HG02763 (cell line): ENCODE measurements around the gene TOPAZ1.

Experiments
- ATAC-seq: cut with Tn5 transposase; IDR thresholded peaks from one replicate; pipeline ENCODE4 v1.9.1; 2021; ENCODE audit warnings: mild to moderate bottlenecking, moderate library complexity; ENCODE audit not compliant: unreplicated experiment

The TOPAZ1 gene

DNA sequence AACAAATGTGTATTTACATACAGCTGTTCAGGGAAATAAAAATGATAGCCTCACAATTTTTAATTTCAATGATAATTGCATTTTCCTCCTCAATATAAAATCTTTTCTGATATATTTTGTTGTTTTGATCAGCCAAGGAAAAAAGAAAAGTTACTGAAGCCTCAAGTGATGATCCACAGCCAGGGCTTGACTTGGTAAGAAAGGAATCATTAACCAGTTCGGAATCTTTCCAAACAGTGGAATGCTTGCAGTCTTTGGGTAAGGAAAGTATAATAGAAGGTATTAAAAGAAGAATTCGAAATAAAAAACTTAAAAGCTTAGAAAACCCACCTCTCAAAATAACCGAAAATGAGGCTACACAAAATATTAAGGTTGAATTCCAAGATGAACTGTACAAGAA is 1.0 kb downstream of the TOPAZ1 start:
- no peak for ATAC-seq

DNA sequence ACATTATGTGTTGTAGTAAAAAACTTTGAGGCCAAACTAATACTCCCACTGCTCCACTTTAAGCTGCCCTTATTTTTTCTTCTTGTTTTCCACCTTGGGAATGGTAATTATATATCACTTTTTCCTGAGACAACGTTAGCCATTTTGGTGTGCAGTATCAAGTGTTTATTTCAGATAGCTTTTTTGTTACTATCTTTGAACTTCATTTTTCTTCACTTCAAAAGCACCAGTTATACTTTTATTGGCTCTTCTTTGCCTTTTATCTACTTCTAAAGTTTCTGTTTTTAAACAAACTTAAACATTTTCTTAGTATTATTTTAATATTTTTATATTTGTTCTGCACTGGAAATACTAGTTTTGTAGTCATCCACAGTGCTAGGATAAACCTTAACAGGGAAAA is 6.5 kb downstream of the TOPAZ1 start:
- ATAC-seq: no peak

DNA sequence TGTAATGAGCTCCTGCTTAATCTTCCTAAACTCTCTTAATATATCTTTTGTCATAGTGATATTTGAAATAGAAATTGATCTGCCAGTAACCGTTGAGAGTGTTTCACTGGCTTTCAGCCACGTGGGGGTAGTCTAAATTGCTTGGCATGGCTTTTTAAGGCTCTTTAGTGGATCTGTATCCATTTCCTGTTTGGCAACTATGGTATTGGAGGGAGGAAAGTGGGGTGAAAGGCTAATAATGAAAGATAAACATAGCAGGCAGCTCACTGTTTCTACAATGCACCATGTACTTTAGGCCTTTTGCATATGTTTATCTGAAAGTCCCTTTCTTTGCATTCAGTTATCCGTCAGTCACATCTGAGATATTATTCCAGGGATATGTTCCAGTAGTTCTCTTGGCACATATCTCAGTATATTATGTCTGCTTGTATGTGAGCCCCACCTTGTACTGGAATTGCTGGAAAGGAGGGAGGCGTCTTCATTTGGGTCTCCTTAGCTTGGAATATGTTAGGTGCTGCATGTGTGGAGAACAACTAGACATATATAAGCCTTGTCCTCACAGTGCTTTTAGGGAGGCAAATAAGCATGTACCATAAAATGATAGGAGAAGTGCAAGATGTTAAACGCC is 10.8 kb downstream of the TOPAZ1 start:
- ATAC-seq: no peak

DNA sequence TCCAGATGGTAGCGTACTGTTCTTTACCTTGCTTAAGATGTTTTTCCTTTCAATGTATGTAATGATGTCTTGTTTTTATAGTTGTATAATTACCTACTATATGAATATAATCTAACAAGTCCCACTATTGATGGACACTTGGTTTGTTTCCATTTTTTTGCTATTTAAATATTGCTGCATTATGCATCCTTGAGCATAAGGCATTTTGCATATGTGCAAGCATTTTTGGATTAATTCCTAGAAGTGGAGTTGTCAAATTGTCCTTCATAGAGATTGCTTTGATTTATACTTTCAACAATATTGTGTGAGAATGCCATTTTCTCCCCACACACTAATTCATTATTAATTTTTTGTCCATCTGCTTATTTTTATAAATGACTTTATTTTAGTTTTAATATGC is 17.7 kb downstream of the TOPAZ1 start:
- ATAC-seq: no peak

DNA sequence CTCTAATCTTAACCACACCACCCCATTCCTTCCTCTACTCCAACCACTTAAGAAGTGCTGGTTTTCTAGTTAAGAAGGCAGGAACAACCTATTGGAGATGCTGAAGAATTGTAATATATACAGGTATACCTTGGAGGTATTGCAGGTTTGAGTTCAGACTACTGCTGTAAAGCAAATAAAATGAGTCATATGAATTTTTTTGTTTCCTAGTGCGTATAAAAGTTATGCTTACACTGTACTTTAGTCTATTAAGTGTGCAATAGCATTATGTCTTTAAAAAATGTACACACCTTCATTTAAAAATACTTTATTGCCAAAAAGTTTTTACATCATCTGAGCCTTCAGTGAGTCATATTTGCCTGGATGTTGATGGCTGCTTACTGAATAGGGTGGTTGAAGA is 22.5 kb downstream of the TOPAZ1 start:
- no peak for ATAC-seq

DNA sequence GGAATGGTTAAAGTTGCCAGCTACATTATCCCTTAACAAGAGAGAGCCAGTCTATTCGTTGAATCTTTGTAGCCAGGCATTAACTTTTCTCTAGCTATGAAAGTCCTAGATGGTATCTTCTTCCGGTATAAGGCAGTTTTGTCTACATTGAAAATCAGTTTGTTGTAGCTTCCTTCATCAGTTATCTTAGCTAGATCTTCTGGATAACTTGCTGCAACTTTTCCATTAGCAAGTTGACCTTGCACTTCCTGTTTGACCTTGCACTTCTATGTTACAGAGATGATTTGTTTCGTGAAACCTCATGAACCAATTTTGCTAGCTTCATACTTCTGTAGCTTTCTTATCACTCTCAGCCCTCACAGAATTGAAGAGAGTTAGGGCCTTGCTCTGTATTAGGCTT is 24.1 kb downstream of the TOPAZ1 start:
- ATAC-seq: no peak

DNA sequence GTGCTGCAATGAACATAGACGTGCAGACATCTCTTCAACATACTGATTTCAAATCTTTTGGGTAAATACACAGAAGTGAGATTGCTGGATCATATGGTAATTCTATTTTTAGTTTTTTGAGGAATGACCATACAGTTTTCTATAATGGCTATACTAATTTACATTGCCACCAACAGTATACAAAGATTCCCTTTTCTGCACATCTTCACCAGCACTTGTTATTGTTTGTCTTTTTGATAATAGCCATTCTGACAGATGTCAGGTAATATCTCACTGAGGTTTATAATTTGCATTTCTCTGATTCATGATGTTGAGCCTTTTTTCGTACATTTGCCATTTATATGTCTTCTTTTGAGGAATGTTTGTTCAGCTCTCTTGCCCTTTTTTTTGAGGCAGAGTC is 30.5 kb downstream of the TOPAZ1 start:
- no peak for ATAC-seq

DNA sequence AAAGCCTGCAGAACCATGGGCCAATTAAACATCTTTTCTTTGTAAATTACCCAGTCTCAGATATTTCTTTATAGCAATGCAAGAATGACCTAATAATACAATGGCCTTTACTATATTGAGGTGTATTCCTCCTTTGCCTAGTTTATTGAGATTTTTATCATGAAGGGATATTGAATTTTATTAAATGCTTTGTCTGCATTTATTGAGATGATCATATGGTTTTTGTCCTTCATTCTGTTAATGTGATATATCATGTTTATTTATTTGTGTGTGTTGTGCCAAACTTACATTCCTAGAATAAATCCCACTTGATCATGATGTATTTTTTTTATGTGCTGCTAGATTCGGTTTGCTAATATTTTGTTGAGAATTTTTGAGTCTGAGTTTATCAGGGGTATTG is 36.2 kb downstream of the TOPAZ1 start:
- no peak for ATAC-seq

DNA sequence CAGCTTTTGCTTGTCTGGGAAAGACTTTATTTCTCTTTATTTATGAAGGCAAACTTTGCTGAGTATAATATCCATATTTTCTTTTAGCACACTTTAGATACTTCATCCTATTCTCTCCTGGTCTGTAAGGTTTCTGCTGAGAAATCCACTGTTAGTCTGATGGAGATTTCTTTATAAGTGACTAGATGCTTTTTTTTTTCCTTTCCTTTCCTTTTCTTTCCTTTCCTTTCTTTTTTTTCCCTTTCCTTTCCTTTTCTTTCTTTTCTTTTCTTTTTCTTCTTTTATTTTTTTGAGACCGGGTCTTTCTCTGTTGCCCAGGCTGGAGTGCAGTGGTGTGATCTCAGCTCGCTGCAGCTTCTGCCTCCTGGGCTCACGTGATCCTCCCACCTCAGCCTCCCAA is 38.4 kb downstream of the TOPAZ1 start:
- ATAC-seq: no peak

DNA sequence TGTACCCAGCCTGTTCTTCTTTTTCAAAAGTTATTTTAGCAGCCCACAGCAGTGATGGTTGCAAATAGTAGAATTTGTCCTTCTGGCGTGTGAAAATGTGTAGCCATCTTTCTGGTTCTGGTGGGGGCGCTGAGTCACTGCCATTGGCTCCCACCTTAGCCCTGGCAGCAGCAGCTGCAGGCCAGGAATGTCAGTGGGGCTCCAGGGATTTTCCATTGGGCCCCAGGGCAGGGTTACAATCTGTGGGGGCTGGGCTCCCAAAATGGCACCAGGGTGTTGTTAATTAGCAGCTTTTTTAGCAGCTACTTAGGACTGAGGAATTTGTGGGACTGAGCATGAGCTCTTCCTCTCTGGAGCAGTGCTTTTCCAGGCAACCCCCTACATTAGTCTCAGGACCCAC is 38.9 kb downstream of the TOPAZ1 start:
- ATAC-seq: no peak

DNA sequence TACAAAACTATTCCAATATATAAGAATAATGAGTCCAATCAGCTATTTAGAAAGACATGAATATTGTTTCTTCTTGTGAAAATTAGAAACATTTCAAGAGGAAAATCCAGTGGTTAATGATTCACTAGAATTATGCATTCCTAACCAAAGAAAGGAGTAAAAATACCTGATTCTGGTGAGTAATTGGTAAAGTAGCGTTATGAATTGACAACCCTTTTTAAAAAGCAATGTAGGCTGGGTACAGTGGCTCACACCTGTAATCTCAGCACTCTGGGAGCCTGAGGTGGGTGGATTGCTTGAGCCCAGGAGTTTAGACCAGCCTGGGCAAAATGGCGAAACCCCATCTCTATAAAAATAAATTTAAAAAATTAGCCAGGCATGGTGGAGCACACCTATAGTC is 43.3 kb downstream of the TOPAZ1 start:
- no peak for ATAC-seq

DNA sequence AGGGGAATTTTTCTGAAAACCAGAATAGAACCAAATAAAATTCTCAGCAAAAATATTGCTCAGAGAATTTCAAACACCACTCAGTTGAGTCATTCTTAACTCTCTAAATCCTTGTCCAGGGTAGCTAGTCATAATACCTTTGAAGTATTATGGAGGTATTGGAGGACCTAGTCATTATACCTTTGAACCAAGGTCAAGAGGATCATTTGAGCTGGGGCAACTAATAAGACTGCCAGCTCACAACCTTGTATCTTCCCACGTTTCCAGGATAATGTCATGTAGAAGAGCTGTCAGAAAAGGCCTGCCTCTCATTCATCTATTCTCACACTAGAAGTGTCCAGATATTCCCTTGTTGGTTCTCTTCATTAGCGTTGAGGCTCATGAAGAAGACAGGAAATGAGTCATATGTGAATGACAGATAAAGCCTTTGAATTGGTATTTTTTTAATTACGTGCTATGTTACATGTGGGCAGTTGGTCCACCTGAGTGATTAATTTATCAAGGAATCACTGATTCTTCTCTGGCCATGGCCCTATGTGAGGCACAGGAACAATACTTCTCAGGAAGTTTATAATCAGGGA is 48.3 kb downstream of the TOPAZ1 start:
- no peak for ATAC-seq

DNA sequence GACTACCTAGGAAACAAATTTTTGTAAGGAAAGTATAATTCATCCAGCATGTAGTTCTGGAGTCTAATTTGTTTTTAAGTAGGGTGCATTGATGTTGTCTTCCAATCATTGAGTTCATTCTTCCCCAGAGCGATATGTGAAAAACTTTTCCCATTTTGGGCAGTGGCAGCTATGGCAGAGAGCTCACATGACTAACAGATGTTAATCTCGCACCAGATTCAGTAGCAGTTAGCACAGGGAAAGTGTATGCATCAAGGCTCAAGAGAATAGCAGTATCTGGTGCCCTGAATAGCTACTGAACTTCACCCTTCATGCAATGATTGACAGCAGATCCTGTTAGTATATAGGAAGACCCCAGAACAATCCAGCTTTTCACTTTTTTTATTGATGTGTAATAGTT is 50.6 kb downstream of the TOPAZ1 start:
- no peak for ATAC-seq

DNA sequence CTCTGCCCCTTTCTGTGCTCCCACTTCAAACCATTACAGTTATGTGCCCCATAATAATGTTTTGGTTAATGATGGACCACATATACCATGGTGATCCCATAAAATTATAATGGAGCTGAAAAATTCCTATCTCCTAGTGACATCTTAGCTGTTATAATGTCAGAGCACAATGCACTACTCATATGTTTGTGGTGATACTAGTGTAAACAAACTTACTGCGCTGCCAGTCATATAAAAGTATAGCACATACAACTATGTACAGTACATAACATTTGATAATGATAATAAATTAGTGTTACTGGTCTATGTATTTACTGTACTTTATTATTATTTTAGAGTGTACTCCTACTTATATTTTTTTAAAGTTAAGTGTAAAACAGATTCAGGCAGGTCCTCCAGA is 51.3 kb downstream of the TOPAZ1 start:
- ATAC-seq: no peak

DNA sequence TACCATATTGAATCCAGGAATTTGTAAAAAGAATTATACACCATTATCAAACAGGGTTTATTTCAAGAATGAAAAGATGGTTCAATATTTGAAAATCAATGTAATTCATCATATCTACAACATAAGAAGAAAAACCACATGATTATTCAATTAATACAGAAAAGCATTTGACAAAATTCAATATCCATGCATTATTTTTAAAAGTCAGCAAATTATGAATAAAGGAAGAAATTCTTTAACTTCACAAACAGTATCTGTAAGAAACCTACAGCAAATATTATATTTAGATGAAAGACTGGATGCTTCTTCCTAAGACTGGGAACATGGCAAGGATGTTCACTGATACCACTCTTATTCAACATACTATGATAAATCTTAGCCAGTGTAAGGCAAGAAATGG is 55.6 kb downstream of the TOPAZ1 start:
- no peak for ATAC-seq

DNA sequence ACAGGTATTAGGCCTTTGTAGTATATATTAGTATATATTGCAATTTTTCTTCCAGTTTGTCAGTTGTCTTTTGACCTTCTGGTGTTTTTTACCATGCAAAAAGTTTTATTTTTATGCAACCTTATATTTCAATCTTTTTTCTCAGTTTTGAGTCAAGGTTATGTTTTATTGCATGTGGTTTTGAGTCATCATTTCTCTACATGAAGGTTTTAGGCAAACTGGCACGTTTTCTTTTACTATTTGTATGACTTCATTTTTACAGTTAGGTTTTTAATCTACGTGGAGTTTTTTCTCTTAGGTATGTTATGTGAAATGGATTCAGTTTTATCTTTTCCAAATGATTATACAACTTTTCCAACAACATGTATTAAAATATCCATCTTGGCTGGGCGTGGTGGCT is 60.1 kb downstream of the TOPAZ1 start:
- no peak for ATAC-seq

DNA sequence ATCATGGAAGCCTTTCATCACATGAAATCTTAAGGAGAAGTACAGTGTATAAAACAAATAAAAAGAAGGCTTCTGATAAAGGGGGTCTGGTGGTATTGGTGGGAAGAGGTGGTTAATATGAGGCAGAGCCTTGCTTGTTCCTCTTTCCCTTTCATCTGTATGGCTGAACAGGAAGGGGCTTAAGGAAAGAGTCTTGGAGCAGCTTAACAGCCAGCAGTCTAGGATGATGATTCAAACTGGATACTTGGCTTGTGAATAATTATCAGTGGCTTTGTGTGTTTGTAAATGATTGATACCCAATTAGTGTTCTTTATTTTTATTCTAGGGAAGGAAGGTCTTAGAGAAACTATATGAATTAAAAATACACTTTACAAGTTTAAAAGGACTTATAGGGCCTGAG is 67.8 kb downstream of the TOPAZ1 start:
- no peak for ATAC-seq

DNA sequence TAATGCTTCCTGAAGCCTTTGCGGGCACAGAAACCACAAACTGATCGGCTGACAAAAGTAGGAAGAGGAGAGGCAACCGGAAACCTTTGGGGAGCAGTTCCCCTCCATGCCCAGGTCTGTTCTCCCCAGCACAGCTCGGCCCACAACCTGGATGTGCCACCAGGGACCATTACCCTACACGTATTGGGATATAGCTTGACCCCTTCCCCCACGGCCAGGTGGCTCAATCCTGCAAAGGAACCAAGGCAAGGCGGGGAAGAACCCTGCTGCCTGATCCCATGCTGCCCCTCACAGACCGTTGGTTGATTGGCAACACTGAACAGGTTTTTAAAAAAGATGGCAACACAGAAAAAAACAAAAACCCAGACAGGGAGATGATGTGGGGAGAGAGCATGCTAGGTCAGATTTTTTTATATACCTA is 77.2 kb downstream of the TOPAZ1 start:
- ATAC-seq: no peak

DNA sequence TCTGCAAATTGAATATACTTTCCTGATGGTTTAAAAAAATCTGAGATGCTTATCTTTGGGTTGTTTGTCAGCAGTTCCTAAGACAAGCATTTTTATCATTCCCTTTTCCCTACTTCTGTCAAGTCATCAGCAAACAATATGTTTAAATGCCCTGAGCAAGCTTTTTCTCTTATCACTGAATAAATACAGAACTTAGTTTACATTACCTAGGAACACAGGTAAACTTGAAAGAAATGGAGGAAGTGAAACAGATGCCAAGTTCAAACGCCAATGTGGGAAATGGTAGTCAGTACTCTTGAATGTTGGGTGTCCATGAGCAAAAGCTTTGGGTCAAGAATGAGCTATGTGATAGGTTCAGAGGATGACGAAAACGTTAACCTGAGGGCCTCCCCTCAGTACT is 79.6 kb downstream of the TOPAZ1 start:
- no peak for ATAC-seq

DNA sequence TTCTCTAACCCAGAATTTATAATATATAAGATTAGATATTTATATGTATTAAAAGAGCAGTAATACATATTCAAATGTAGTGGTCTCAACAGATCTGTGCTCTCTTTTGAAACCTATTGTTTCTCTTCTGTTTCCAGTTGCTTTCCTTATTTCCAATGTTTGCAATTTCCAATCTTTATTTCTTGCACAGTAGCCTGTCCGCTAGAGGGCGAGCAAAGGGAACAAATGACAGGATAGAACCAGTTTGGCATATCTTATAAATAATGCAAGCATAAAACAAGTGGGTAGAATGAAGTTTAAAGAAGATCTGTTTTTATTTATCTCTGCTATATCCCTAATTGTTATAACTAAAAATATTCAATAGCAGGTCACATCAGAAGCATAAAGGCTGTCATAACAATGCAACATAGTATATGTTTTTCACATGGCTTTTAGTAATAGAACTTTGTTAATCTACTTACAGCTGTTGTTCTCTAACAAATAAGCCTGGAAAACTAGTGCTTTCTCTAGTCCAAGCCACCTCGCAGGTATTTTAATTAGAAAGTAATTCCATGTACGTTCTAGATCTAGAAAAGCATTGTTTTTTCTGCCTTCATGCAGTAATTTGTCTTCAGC is 81.8 kb downstream of the TOPAZ1 start:
- ATAC-seq: no peak

DNA sequence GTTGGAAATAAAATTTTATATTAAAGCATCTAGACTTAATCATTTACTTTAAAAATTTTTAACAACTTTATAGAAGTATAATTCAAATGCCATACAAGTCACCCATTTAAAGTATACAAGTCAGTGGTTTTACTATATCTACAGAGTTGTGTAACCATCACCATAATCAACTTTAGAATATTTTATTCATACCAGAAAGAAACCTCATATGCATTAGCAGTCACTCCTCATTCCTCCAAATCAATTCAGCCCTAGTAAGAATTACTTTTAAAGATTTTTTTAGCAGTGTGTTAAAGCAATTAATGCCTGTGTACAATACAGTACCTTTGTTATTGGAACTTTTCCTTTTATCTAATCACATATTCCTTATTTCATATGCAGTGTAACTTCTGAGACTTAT is 82.9 kb downstream of the TOPAZ1 start:
- ATAC-seq: no peak

DNA sequence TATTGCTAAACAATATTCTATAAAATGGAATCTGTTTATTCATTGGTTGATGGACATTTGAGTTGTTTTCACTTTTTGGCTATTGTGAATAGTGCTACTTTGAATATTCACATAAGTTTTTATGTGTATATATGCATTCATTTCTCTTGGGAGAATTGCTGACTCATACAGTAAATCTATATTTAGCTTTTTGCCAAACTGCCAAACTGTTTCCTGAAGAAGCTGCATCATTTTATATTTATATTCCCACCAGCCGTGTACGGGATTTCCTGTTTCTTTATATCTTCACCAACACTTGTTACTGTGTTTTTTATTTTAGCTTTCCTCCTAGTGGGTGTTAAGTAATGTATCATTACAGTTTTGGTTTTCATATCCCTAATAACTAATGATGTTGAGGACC is 84.3 kb downstream of the TOPAZ1 start:
- no peak for ATAC-seq

DNA sequence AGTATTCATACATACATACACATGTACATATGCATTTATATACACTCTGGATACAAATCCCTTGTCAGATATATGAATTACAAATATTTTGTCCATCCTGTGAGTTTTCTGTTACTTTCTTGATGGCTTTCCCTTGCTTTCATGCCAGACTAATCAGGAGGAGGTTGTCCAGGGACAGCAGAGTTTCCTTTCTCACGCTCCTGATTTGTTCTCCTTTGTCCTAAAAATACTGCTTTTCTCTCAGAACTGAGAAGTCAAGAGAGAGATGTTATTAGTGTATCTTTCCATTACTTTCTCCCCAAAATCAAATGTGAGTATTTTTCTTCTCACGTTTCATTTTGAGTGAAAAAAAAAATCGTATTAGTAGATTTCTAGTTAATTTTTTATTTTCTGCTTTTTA is 84.8 kb downstream of the TOPAZ1 start:
- ATAC-seq: no peak
